Measurements from ENCODE around the gene PDE3B. TPM values are rescaled to one million over a fixed set of nuclear protein-coding genes. Genes with fewer than 3 reads are reported as not detected.
"Not testable (repeated sequence)": the region's sequence is repeated elsewhere in the genome, so short reads cannot be mapped to it uniquely, and the experiment has no call there.

The PDE3B gene
- 10.3 TPM for polyA plus RNA-seq (2012; ENCODE audit: insufficient read depth, insufficient read length)

GRCh38 chr11:14643697-14644225 is at the start of gene PDE3B:
PDE3B (plus strand) TSS chr11:14643804; CDS start chr11:14644076, 272 bp downstream.
- H3K4me3 ChIP-seq (ENCODE audit: low read length), result peak within 1 kb of the TSS; percentile 86
- DNase-seq (ENCODE audit: low read depth, low spot score), result peak; percentile 62

GRCh38 chr11:14595261-14595660 is 48.3 kb upstream of the PDE3B start:
- not testable (repeated sequence) for H3K4me3 ChIP-seq (ENCODE audit: low read length)
- peak; percentile 43 for DNase-seq (ENCODE audit: low read depth, low spot score)

DNA sequence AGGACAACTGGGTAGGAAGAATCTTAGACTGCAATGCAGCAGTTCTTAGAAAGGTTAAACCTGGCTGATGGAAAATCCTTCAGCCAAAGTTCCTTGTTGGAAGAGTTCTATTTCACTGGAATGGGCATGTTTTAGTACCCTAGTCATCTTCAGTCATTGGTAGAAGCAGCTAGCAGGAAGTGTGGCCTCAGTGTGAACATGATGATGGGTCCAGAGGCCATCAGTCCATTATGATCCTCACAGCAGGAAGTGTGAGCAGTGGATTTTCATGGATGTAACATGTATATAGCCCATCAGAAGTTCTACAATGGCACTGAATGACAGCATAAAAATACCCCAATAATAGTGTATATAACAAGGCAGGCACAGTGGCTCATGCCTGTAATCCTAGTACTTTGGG is 35.9 kb upstream of the PDE3B start:
- DNase-seq (ENCODE audit: low read depth, low spot score), result no peak
- no peak overlapping the region for H3K4me3 ChIP-seq (ENCODE audit: low read length)

DNA sequence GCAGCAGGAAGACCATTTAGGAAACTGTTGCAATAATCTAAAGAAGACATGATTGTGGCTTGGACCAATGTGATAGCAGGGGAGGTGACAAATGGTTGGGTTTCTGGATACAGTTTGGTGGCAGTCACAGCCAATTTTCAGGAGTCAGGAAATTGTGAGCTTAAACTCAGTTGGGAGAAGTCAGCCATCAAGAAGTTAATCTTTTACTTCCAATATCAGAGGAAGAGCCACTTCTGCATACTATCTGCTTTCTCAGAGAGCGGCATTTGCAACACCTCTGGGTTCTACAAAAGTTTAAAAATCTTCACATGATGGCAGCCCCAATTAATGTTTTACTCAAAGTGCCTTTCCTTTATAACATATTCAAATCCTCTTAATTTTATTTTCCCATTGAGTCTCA is 33.7 kb upstream of the PDE3B start:
- no peak for DNase-seq (ENCODE audit: low read depth, low spot score)
- H3K4me3 ChIP-seq (ENCODE audit: low read length), result no peak overlapping the region

DNA sequence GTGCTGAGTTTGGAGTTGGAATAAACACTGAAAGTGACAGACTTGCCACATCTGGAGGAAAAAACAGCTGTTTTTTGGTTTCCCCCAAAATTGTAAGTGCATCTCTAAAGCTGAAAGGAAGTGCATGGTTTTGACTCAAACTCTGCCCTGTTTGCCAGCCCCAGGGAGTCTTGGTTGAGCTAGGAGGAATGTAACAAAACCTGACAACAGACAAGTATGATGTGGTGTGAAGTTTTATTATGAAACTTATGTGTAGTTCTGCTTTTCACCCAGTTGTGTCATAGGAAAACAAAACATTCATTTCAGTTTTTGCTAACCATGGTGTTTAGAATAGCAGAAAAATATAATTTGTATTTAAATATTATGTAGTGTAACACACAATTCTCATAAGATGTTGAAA is 31.7 kb upstream of the PDE3B start:
- DNase-seq (ENCODE audit: low read depth, low spot score), result no peak

DNA sequence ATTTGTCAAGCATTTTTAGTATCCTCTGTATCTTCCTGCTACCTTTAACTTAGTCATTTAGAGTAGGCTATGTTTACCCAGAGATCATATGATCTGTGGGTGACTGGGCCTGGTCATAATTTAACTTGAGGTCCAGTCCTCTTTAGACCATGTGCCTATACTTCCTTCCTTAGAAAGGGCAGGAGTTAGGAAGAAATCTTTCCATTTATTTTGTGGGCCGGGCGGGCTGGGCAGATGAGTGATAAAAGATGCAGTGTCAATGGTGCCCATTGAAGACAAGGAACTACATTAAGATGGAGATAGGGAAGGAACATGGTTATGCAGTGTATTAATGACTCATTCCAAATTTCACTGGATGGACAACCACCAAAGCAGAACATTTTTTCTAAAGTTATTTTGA is 30.9 kb upstream of the PDE3B start:
- no peak overlapping the region for H3K4me3 ChIP-seq (ENCODE audit: low read length)
- no peak for DNase-seq (ENCODE audit: low read depth, low spot score)

More for the DNA sequence above, 31.7 kb upstream of the PDE3B start:
- H3K4me3 ChIP-seq (ENCODE audit: low read length), result no peak overlapping the region

- no peak overlapping the region for H3K4me3 ChIP-seq (ENCODE audit: low read length)
- no peak for DNase-seq (ENCODE audit: low read depth, low spot score)
These were observed 29.4 kb upstream of the PDE3B start for GRCh38 chr11:14614091-14614622.

GRCh38 chr11:14617241-14618027 is 26.2 kb upstream of the PDE3B start:
- H3K4me3 ChIP-seq (ENCODE audit: low read length), result no peak overlapping the region
- DNase-seq (ENCODE audit: low read depth, low spot score), result no peak

- no peak for DNase-seq (ENCODE audit: low read depth, low spot score)
- H3K4me3 ChIP-seq (ENCODE audit: low read length), result no peak overlapping the region
These were observed 25.5 kb upstream of the PDE3B start for GRCh38 chr11:14618060-14618459.

- DNase-seq (ENCODE audit: low read depth, low spot score), result no peak
- H3K4me3 ChIP-seq (ENCODE audit: low read length), result no peak overlapping the region
These were observed 23.7 kb upstream of the PDE3B start for GRCh38 chr11:14619603-14620531.

GRCh38 chr11:14622223-14622954 is 21.2 kb upstream of the PDE3B start:
- no peak overlapping the region for H3K4me3 ChIP-seq (ENCODE audit: low read length)
- DNase-seq (ENCODE audit: low read depth, low spot score), result no peak

DNA sequence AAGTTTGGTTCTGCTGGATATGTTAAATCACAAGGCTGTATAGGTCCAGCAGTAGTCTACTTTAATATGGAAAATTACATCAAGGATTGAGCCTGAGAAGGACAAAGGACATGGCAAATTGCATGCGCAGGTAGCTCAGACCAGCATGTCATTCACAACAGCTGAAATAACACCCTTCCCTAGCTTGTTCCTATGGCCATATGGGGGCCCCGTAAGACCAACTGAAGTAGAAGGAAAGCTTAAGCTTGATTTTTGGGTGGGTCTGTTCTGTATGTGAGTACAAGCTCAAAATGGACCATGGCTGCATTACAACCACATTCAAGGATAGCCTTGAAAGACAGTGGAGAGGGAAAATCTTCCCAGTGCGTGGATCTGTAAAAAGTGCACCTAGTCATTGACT is 20.6 kb upstream of the PDE3B start:
- no peak for DNase-seq (ENCODE audit: low read depth, low spot score)
- H3K4me3 ChIP-seq (ENCODE audit: low read length), result no peak overlapping the region

DNA sequence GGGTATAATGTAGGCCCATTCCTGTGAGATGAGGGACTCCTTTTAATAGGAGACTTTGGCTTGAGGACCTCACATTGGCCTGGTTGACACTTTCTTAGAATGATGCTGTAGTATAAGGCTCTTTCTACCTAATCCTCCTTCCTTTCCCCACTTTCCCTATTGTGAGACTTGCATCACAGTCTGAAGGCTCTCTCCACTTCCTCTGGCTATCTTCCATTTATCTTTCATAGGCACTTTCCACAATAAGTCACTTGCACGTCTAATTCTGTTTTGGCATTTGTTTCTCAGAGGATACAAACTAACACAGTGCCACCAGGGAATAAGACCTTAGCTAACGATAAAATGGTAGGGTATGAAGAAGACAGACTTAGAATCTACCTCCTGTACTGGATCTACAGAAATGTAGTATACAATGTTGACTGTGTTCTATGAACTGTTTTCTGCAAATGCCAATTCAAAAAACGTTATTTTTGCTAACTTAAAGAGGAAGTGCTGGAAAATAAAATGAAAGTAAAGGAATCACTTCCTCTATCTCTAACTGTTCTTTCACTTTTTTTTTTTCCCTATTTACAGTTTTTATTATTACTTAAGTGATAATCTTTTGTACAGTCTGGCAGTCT is 17.9 kb upstream of the PDE3B start:
- H3K4me3 ChIP-seq (ENCODE audit: low read length), result no peak overlapping the region
- DNase-seq (ENCODE audit: low read depth, low spot score), result no peak

GRCh38 chr11:14626650-14627049 is 17.0 kb upstream of the PDE3B start:
- H3K4me3 ChIP-seq (ENCODE audit: low read length), result no peak overlapping the region
- no peak for DNase-seq (ENCODE audit: low read depth, low spot score)

- H3K4me3 ChIP-seq (ENCODE audit: low read length), result peak overlapping the region; percentile 33
- DNase-seq (ENCODE audit: low read depth, low spot score), result not testable (repeated sequence)
These were observed 9.9 kb upstream of the PDE3B start for GRCh38 chr11:14633506-14634224.

DNA sequence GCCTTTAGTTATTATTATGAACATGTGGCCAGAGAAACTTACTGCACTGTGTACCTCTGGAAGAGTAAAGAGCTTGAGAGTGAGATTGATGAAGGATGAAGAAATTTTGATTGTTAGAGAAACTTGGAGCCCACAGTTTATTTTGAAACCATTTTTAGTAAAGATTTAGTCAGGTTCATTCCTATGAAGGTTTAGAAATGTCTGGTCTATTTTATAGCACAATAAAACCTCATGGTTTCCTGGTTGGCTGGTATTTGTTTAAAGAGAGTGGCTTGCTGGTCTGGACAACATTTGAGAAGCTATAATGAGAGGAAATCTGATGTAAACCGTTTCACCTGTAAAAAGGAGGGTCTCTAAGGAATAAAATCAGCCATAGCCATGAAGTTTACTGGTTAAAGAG is 8.8 kb upstream of the PDE3B start:
- DNase-seq (ENCODE audit: low read depth, low spot score), result no peak
- H3K4me3 ChIP-seq (ENCODE audit: low read length), result no peak overlapping the region

GRCh38 chr11:14635546-14635945 is 8.1 kb upstream of the PDE3B start:
- DNase-seq (ENCODE audit: low read depth, low spot score), result no peak
- H3K4me3 ChIP-seq (ENCODE audit: low read length), result no peak overlapping the region

DNA sequence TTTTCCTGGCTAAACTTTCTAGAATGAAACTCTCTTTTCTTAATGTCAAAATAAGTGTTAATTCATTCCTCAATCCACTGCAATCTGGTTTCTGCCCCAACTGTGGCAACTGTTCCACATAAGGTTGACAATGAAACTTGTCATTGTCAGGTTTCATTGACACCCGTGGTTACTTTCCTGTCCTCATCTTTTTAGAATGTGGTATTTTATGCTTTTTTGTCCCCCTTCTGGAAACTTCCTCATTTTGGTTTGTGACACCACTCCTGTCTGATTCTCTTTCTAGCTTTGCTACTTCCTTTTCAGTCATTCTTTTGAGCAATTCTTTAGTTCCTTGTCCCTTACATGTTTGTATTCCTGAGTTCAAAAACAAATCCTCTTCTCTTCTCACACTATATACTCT is 7.5 kb upstream of the PDE3B start:
- no peak for DNase-seq (ENCODE audit: low read depth, low spot score)
- no peak overlapping the region for H3K4me3 ChIP-seq (ENCODE audit: low read length)

Data from Jurkat, Clone E6-1 (cell line).